Measurements from ENCODE around the gene NACA. TPM values are rescaled to one million over a fixed set of nuclear protein-coding genes. Genes with fewer than 3 reads are reported as not detected.
A peak's percentile ranks its signal among the peaks of the same experiment; 100 is the strongest.

The NACA gene
- total RNA-seq, 1 experiment from 2014 or later = 896 TPM

GRCh38 chr12:56719056-56719455 lies 6.0 kb downstream of the NACA start:
- H3K4me2 ChIP-seq (ENCODE audit: low read length) = no peak overlapping the region

GRCh38 chr12:56718636-56719035 lies 6.5 kb downstream of the NACA start:
- no peak overlapping the region for H3K9ac ChIP-seq (ENCODE audit: low read length)
- peaks cover 16 to 28% of the 10 kb centered on the region in 2 experiments; a peak in 3 of 4 replicates for H3K4me1 ChIP-seq (ENCODE audit: control insufficient read depth in 1 of 2, insufficient read depth in 2 of 2, low read length in 2 of 2)
- no peaks in the 10 kb centered on the region for H3K27me3 ChIP-seq (ENCODE audit: insufficient read depth, low read length)
- H3K36me3 ChIP-seq (ENCODE audit: control insufficient read depth in 1 of 2, insufficient read depth in 2 of 2, low read length in 2 of 2) = peaks cover 46 to 77% of the 10 kb centered on the region in 2 experiments
- no peak overlapping the region for H2AFZ ChIP-seq (ENCODE audit: low read depth, low read length, poor library complexity, severe bottlenecking)
- no peak overlapping the region for H3K27ac ChIP-seq (ENCODE audit: low read depth, low read length)
- ChIA-PET RAD21 (ENCODE audit: low non-redundant PET in 1 of 2, low total read pairs in 2 of 2, uncharacterized antibody in 2 of 2, unreplicated experiment in 2 of 2) (interaction anchor here in 1 of 2 experiments (0.6 kb wide), 1 partner anchor 393 kb away, joined by 3 read pairs; no protein-coding TSS in a partner anchor), POLR2A (interaction anchor here (0.7 to 2.5 kb wide), 3 partner anchors 9 to 201 kb away, joined by 3 to 6 read pairs (median 3); partner anchors contain the start of gene PTGES3), CTCF (no interaction called here)
- no peaks in the 10 kb centered on the region for H3K9me2 ChIP-seq (ENCODE audit: insufficient read depth)
- H3K79me2 ChIP-seq (ENCODE audit: insufficient read depth, low read length) = peaks cover 98% of the 10 kb centered on the region
- ATAC-seq (no peak), DNase-seq (ENCODE audit: low read depth, low spot score) (no peak)
- TF ChIP-seq ZNF274 (IDR thresholded peaks at IDR 0.05; ENCODE audit: low read depth, low read length) = no peak
- no peak for TF ChIP-seq SIN3A (IDR thresholded peaks at IDR 0.05; ENCODE audit: low read depth)
- TF ChIP-seq ATF3 (IDR thresholded peaks at IDR 0.05) = no peak
- no TSS peak for BruUV-seq (replicated peaks)
- no peak overlapping the region for H3K4me2 ChIP-seq (ENCODE audit: low read length)
- peaks cover 67% of the 10 kb centered on the region; the same call in 1 of the 2 replicates for H4K20me1 ChIP-seq (ENCODE audit: insufficient read depth)
- intact Hi-C loops (cut with micrococcal nuclease) = no loop called here
- no peaks in the 10 kb centered on the region for H3K9me3 ChIP-seq (ENCODE audit: control insufficient read depth in 1 of 2, insufficient read depth in 1 of 2, low read depth in 1 of 2, low read length in 2 of 2)
- no peak overlapping the region for H3K4me3 ChIP-seq (replicated peaks in 1 of 2; ENCODE audit: low read depth in 1 of 2, low read length in 2 of 2)

More at GRCh38 chr12:56719056-56719455, 6.0 kb downstream of the NACA start:
- RAD21 ChIA-PET (ENCODE audit: low non-redundant PET in 1 of 2, low total read pairs in 2 of 2, uncharacterized antibody in 2 of 2, unreplicated experiment in 2 of 2) = interaction anchor here in 1 of 2 experiments (0.6 kb wide), 1 partner anchor 393 kb away, joined by 3 read pairs; no protein-coding TSS in a partner anchor
- BruUV-seq (replicated peaks) = no TSS peak
- POLR2A ChIA-PET = interaction anchor here (0.7 to 2.5 kb wide), 3 partner anchors 9 to 201 kb away, joined by 3 to 6 read pairs (median 3); partner anchors contain the start of gene PTGES3
- DNase-seq (ENCODE audit: low read depth, low spot score) (no peak), ATAC-seq (peak; percentile 17; the same call in 1 of the 2 replicates)
- no peaks in the 10 kb centered on the region for H3K9me2 ChIP-seq (ENCODE audit: insufficient read depth)
- peaks cover 42 to 77% of the 10 kb centered on the region in 2 experiments for H3K36me3 ChIP-seq (ENCODE audit: control insufficient read depth in 1 of 2, insufficient read depth in 2 of 2, low read length in 2 of 2)
- CTCF ChIA-PET = no interaction called here
- no peaks in the 10 kb centered on the region for H3K9me3 ChIP-seq (ENCODE audit: control insufficient read depth in 1 of 2, insufficient read depth in 1 of 2, low read depth in 1 of 2, low read length in 2 of 2)
- H3K79me2 ChIP-seq (ENCODE audit: insufficient read depth, low read length) = peaks cover 98% of the 10 kb centered on the region
- no peaks in the 10 kb centered on the region for H3K27me3 ChIP-seq (ENCODE audit: insufficient read depth, low read length)
- H2AFZ ChIP-seq (ENCODE audit: low read depth, low read length, poor library complexity, severe bottlenecking) = no peak overlapping the region
- H3K9ac ChIP-seq (ENCODE audit: low read length) = no peak overlapping the region
- peaks cover 65% of the 10 kb centered on the region; the same call in 1 of the 2 replicates for H4K20me1 ChIP-seq (ENCODE audit: insufficient read depth)
- no peak for TF ChIP-seq RAD21 (IDR thresholded peaks at IDR 0.05; ENCODE audit: low read depth)
- intact Hi-C loops (cut with micrococcal nuclease) = no loop called here
- peaks cover 16 to 32% of the 10 kb centered on the region in 2 experiments; a peak in 3 of 4 replicates for H3K4me1 ChIP-seq (ENCODE audit: control insufficient read depth in 1 of 2, insufficient read depth in 2 of 2, low read length in 2 of 2)
- H3K4me3 ChIP-seq (replicated peaks in 1 of 2; ENCODE audit: low read depth in 1 of 2, low read length in 2 of 2) = no peak overlapping the region
- H3K27ac ChIP-seq (ENCODE audit: low read depth, low read length) = 0 out of 2 replicates have a peak overlapping the region, but pooled peaks have one; percentile 28

Data from HCT116 (cell line).